Dermis blood vessel endothelial cell (primary cell): Measurements from ENCODE around the gene MYO19. TPM values are rescaled to one million over a fixed set of nuclear protein-coding genes. Genes with fewer than 3 reads are reported as not detected.
"Not testable (repeated sequence)": the region's sequence is repeated elsewhere in the genome, so short reads cannot be mapped to it uniquely, and the experiment has no call there.

Experiments used
- DNase-seq: peaks from one replicate; pipeline ENCODE4 v3.0.0; 2010
- total RNA-seq: library from RNA; depleted of rRNA; stranded (reverse); fragments of >200 nt; gene quantifications from 2 replicates; pipeline ENCODE4 v1.2.3, GENCODE V29; 2014

Gene MYO19
- total RNA-seq, 1 donor from 2014 or later, result 64.0 TPM

DNA sequence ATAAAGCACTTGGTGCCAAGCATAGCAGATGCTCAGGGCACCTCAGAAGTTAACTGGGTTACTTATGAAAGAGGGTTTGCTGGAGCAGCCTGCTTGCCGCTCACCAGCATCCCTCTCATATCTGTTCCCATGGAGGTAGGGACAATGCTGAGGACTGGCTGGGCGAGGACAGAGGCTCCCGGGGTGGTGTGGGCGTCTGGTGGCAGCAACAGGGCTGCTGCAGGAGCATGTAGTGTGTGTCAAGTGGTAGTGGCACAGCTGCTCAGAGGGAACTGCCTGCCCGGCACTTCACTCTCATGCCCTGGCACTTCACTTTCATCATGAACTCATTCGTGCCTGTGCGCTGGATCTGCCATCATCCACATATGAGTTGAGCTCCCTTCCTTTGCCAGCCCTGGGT is 75.1 kb downstream of the MYO19 start:
- no peak for DNase-seq

DNA sequence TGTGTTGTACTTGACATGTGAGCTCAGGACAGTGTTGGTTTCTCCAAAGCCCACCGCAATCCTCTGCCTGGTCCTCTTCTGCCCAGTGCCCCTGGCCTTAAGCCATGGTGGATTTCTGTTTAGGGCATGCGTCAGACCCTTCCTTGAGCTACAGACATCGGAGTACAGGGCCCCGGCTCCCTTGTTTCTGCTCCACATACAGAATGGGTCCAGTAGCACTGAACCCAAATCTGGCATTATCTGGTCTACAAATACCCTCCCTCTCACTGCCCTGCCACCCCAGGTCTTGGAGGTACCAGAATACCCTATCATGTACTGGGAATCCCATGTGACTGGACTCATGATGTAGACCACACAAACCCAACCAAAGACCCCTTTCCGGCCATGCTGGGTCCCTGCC is 75.6 kb downstream of the MYO19 start:
- no peak for DNase-seq

DNA sequence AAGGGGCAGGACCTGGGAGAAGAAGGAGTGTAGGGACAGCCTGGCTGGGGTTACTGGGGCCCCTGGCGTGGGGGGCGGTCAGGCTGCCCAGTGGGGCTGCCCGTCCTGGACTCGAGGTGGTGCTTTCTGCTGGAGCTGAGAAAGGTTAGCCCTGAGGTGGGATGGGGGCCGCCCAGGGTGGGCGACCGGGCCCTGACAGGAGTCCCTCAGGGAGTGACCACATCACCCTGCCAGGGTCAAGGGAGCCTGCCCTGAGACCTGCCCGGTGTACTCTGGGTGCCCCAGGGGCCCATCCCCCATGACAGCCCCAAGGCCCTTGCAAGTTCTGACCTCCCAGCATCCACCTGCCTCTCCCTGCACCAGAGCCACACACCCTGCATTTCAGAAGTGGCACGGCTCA is 77.0 kb downstream of the MYO19 start:
- DNase-seq, result not testable (repeated sequence)

GRCh38 chr17:36452888-36453287 is 81.8 kb downstream of the MYO19 start:
- DNase-seq, result not testable (repeated sequence)

GRCh38 chr17:36449997-36450396 is 84.7 kb downstream of the MYO19 start:
- not testable (repeated sequence) for DNase-seq

Other genes starting within 250 kb of the MYO19 start
- gene TBC1D3G, start 211.0 kb downstream of the MYO19 start, total RNA-seq, result not detected in 2 replicates
- gene TBC1D3H, start 146.4 kb downstream of the MYO19 start, total RNA-seq, result not detected in 2 replicates
- gene ZNHIT3, start 48.2 kb downstream of the MYO19 start, total RNA-seq, result 20.8 and 32.5 TPM in 2 replicates
- 3.9 and 14.6 TPM in 2 replicates for gene PIGW, start 119 bp upstream of the MYO19 start, total RNA-seq
- gene GGNBP2, start 10.1 kb upstream of the MYO19 start, total RNA-seq, result 45.6 and 48.1 TPM in 2 replicates
- gene DHRS11, start 57.0 kb upstream of the MYO19 start, total RNA-seq, result 9.2 and 12.1 TPM in 2 replicates
- gene MRM1, start 66.7 kb upstream of the MYO19 start, total RNA-seq, result 6.6 and 6.7 TPM in 2 replicates